ENCODE data around the gene GLYAT. TPM values are rescaled to one million over a fixed set of nuclear protein-coding genes. Genes with fewer than 3 reads are reported as not detected.

Gene GLYAT
- total RNA-seq, 1 donor from 2014 or later = not detected

DNA sequence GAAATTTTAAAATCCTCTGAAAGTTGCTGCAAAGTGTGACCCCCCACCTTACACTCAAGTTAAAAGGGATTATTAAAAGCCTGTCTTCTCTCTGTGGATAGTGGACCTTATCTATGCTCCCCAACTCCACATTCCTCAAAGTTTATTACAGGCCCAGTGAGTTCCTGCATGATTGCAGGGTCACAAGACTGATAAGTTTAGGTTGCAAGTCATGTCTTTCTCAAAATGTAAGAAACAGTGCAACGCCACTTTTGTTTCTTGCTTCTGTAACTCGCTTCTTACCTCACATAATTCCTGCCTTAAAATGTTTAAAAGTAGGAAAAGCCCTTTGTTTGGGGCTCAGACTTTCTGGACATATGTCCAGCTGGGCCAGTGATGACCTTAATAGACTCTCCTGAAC is 38.4 kb upstream of the GLYAT start:
- H3K36me3 Mint-ChIP-seq (ENCODE audit: low read depth) = no peaks in the 10 kb centered on the region
- TF ChIP-seq, protein P1, sequence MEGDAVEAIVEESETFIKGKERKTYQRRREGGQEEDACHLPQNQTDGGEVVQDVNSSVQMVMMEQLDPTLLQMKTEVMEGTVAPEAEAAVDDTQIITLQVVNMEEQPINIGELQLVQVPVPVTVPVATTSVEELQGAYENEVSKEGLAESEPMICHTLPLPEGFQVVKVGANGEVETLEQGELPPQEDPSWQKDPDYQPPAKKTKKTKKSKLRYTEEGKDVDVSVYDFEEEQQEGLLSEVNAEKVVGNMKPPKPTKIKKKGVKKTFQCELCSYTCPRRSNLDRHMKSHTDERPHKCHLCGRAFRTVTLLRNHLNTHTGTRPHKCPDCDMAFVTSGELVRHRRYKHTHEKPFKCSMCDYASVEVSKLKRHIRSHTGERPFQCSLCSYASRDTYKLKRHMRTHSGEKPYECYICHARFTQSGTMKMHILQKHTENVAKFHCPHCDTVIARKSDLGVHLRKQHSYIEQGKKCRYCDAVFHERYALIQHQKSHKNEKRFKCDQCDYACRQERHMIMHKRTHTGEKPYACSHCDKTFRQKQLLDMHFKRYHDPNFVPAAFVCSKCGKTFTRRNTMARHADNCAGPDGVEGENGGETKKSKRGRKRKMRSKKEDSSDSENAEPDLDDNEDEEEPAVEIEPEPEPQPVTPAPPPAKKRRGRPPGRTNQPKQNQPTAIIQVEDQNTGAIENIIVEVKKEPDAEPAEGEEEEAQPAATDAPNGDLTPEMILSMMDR (IDR thresholded peaks at IDR 0.05) = no peak

DNA sequence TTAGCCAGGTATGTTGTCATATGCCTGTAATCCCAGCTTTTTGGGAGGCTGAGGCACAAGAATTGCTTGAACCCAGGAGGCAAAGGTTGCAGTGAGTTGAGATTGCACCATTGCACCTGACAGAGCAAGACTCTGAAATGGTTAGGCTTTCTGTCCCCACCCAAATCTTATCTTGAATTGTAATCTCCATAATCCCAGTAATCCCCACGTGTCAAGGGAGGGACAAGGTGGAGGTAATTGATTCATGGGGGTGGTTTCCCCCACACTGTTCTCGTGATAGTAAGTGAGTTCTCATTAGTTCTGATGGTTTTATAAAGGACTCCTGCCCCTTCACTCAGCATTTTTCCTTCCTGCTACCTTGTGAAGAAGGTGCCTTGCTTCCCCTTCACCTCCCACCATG is 37.6 kb upstream of the GLYAT start:
- peaks cover 9% of the 10 kb centered on the region for H3K27me3 Mint-ChIP-seq (ENCODE audit: low read depth)
- no peak overlapping the region for H3K4me3 Mint-ChIP-seq (ENCODE audit: unreplicated experiment)
- no peaks in the 10 kb centered on the region for H3K36me3 Mint-ChIP-seq (ENCODE audit: low read depth)
- TF ChIP-seq, protein P1 (IDR thresholded peaks at IDR 0.05) = no peak
- no peak for DNase-seq (ENCODE audit: low spot score)
- H3K9me3 Mint-ChIP-seq (ENCODE audit: low read depth) = no peaks in the 10 kb centered on the region
- no peaks in the 10 kb centered on the region for H3K4me1 Mint-ChIP-seq (ENCODE audit: low read depth)
- H3K27ac Mint-ChIP-seq (ENCODE audit: unreplicated experiment) = no peak overlapping the region

More for the DNA sequence above, 38.4 kb upstream of the GLYAT start:
- Mint-ChIP-seq H3K4me3 (ENCODE audit: unreplicated experiment) (no peak overlapping the region), H3K9me3 (ENCODE audit: low read depth) (no peaks in the 10 kb centered on the region), H3K27ac (ENCODE audit: unreplicated experiment) (no peak overlapping the region), H3K4me1 (ENCODE audit: low read depth) (no peaks in the 10 kb centered on the region), H3K27me3 (ENCODE audit: low read depth) (peaks cover 3% of the 10 kb centered on the region)
- no peak for DNase-seq (ENCODE audit: low spot score)

DNA sequence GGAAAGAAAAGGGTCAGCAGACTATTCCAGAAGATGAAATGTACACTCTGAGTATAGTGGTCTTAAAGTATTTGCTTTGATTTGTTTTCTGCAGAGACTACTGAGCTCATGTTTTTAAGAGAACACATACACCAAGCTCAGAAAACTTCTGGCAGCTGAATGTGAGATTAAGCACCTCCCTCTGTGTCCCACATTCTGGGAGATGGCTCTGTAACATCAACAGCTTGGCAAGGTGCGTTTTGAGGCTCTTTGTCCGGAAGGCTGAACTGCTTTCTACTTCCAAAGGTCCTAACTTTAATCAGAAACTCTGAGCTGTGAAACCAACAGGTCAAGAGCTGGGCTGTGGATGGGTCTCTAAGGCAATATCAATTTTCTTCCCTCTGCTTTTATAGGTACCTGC is 36.4 kb upstream of the GLYAT start:
- H3K9me3 Mint-ChIP-seq (ENCODE audit: low read depth) = no peaks in the 10 kb centered on the region
- no peaks in the 10 kb centered on the region for H3K4me1 Mint-ChIP-seq (ENCODE audit: low read depth)
- H3K36me3 Mint-ChIP-seq (ENCODE audit: low read depth) = no peaks in the 10 kb centered on the region
- TF ChIP-seq, protein P1 (IDR thresholded peaks at IDR 0.05) = no peak
- peaks cover 9% of the 10 kb centered on the region for H3K27me3 Mint-ChIP-seq (ENCODE audit: low read depth)
- H3K4me3 Mint-ChIP-seq (ENCODE audit: unreplicated experiment) = no peak overlapping the region
- DNase-seq (ENCODE audit: low spot score) = no peak
- H3K27ac Mint-ChIP-seq (ENCODE audit: unreplicated experiment) = no peak overlapping the region

- H3K4me1 Mint-ChIP-seq (ENCODE audit: low read depth) = no peaks in the 10 kb centered on the region
- H3K9me3 Mint-ChIP-seq (ENCODE audit: low read depth) = no peaks in the 10 kb centered on the region
- no peaks in the 10 kb centered on the region for H3K36me3 Mint-ChIP-seq (ENCODE audit: low read depth)
- TF ChIP-seq, protein P1 (IDR thresholded peaks at IDR 0.05) = no peak
- no peak overlapping the region for H3K27ac Mint-ChIP-seq (ENCODE audit: unreplicated experiment)
- H3K4me3 Mint-ChIP-seq (ENCODE audit: unreplicated experiment) = no peak overlapping the region
- DNase-seq (ENCODE audit: low spot score) = no peak
- H3K27me3 Mint-ChIP-seq (ENCODE audit: low read depth) = peaks cover 19% of the 10 kb centered on the region
These were observed 33.3 kb upstream of the GLYAT start for GRCh38 chr11:58765078-58765477.

GRCh38 chr11:58763120-58763490 is 31.4 kb upstream of the GLYAT start:
- TF ChIP-seq, protein P1 (IDR thresholded peaks at IDR 0.05) = no peak
- Mint-ChIP-seq H3K9me3 (ENCODE audit: low read depth) (no peaks in the 10 kb centered on the region), H3K27ac (ENCODE audit: unreplicated experiment) (no peak overlapping the region), H3K27me3 (ENCODE audit: low read depth) (peaks cover 16% of the 10 kb centered on the region), H3K36me3 (ENCODE audit: low read depth) (no peaks in the 10 kb centered on the region), H3K4me3 (ENCODE audit: unreplicated experiment) (no peak overlapping the region), H3K4me1 (ENCODE audit: low read depth) (no peaks in the 10 kb centered on the region)
- no peak for DNase-seq (ENCODE audit: low spot score)
